Measurements from ENCODE around the gene DHDDS. TPM values are rescaled to one million over a fixed set of nuclear protein-coding genes. Genes with fewer than 3 reads are reported as not detected.

Gene DHDDS
- total RNA-seq: 100 to 1,000 TPM in 1 of 4 donors, 10 to 100 TPM in 3; 67.1 to 146 (median 79.5) TPM

GRCh38 chr1:26431979-26432695 lies at the start of gene DHDDS:
DHDDS (plus strand) TSS chr1:26432321; CDS start chr1:26432946, 625 bp downstream.
- TF ChIP-seq CTCF (IDR thresholded peaks at IDR 0.05; ENCODE audit: low read depth): no peak

- no peak for TF ChIP-seq CTCF (IDR thresholded peaks at IDR 0.05; ENCODE audit: low read depth)
Observed at GRCh38 chr1:26384076-26384475, 48.0 kb upstream of the DHDDS start.

GRCh38 chr1:26387447-26387846 lies 44.7 kb upstream of the DHDDS start:
- no peak for TF ChIP-seq CTCF (IDR thresholded peaks at IDR 0.05; ENCODE audit: low read depth)

- TF ChIP-seq CTCF (IDR thresholded peaks at IDR 0.05; ENCODE audit: low read depth): no peak
Observed at GRCh38 chr1:26388791-26389445, 43.2 kb upstream of the DHDDS start.

- no peak for TF ChIP-seq CTCF (IDR thresholded peaks at IDR 0.05; ENCODE audit: low read depth)
Observed at GRCh38 chr1:26389604-26390247, 42.4 kb upstream of the DHDDS start.

- TF ChIP-seq CTCF (IDR thresholded peaks at IDR 0.05; ENCODE audit: low read depth): no peak
Observed at GRCh38 chr1:26391450-26391849, 40.7 kb upstream of the DHDDS start.

- TF ChIP-seq CTCF (IDR thresholded peaks at IDR 0.05; ENCODE audit: low read depth): no peak
Observed at GRCh38 chr1:26395754-26396153, 36.4 kb upstream of the DHDDS start.
